HepG2 (cell line): ENCODE measurements around the gene SPINK5. TPM values are rescaled to one million over a fixed set of nuclear protein-coding genes. Genes with fewer than 3 reads are reported as not detected.

Source experiments
- ATAC-seq: fragments of 200-7000 bp; cut with Tn5 transposase; 3 replicates; pipeline ENCODE4 v1.9.1; 2020; ENCODE audit warnings: mild to moderate bottlenecking, moderate library complexity
- BruUV-seq: library from RNA; stranded (reverse); fragments of 400-500 nt; replicated peaks from 2 replicates; lab custom pipeline; 2021; lab: Mats Ljungman, UMichigan
- CTCF ChIA-PET: fragments of 300-600 bp; formaldehyde crosslinking; extraction: SDS; loops from one replicate; lab custom pipeline; 2021; ENCODE audit warnings: low total read pairs, inconsistent platforms, low intra/inter-chr PET ratio; lab: Yijun Ruan, JAX
- POLR2A ChIA-PET: fragments of 350-600 bp; sonication (Branson Sonifier 250); formaldehyde crosslinking; loops from one replicate; lab custom pipeline; 2020; ENCODE audit warnings: antibody characterized with exemption, inconsistent platforms; lab: Yijun Ruan, JAX
- DNase-seq: peaks from one replicate; pipeline ENCODE4 v3.0.0-alpha.2; 2015; ENCODE audit warnings: low spot score
- FAIRE-seq: peaks from 3 replicates; lab custom pipeline; 2011; peaks lifted over from hg19 to GRCh38; lab: Jason Lieb, UNC
- H2AFZ ChIP-seq: one replicate; pipeline ENCODE4 v1.6.1; 2011; ENCODE audit warnings: low read length, inconsistent platforms
- H3K27ac ChIP-seq: fragments of 300-600 bp; 3 replicates; pipeline ENCODE4 v1.8.0; 2011; ENCODE audit warnings: mixed run types, mild to moderate bottlenecking, mixed read lengths, low read length, inconsistent platforms; ENCODE audit not compliant: insufficient read depth; ENCODE audit errors: extremely low read length
- H3K27me3 ChIP-seq, 2 experiments: fragments of 200-600 bp in 1 of 2; 2 replicates in 1 of 2; 3 replicates in 1 of 2; pipeline versions ENCODE4 v1.6.0 to v1.8.0; 2011; ENCODE audit warnings: low read length in 2 of 2, mild to moderate bottlenecking in 2 of 2, moderate library complexity in 2 of 2, inconsistent platforms in 1 of 2; ENCODE audit not compliant: insufficient read depth in 2 of 2, control insufficient read depth in 1 of 2
- H3K36me3 ChIP-seq, 2 experiments: fragments of 200-600 bp in 1 of 2; replicated peaks in 1 of 2; 2 replicates in 1 of 2; 3 replicates in 1 of 2; pipeline versions ENCODE4 v1.5.1 to v1.8.0; 2011; ENCODE audit warnings: low read length in 2 of 2, inconsistent platforms in 1 of 2; ENCODE audit not compliant: insufficient read depth in 2 of 2, control insufficient read depth in 1 of 2
- H3K4me1 ChIP-seq: 2 replicates; pipeline ENCODE4 v1.5.1; 2012; ENCODE audit warnings: low read length, inconsistent platforms; ENCODE audit not compliant: insufficient read depth
- H3K4me2 ChIP-seq: 2 replicates; pipeline ENCODE4 v1.6.0; 2011; ENCODE audit warnings: low read depth, low read length, inconsistent platforms
- H3K4me3 ChIP-seq, 3 experiments: fragments of 200-600 bp in 1 of 3; sonication (generic), shearing (Covaris generic) in 1 of 3; replicated peaks in 1 of 3; 2 replicates each; pipeline ENCODE4 v1.5.1; 2011 to 2016; ENCODE audit warnings: low read length in 3 of 3, inconsistent platforms in 2 of 3, low read depth in 2 of 3, mild to moderate bottlenecking in 2 of 3, control low read depth in 1 of 3, mixed read lengths in 1 of 3; ENCODE audit not compliant: insufficient read depth in 1 of 3
- H3K79me2 ChIP-seq: one replicate; pipeline ENCODE4 v1.6.1; 2011; ENCODE audit warnings: low read length, inconsistent platforms; ENCODE audit not compliant: insufficient read depth
- H3K9ac ChIP-seq: 2 replicates; pipeline ENCODE4 v1.6.0; 2011; ENCODE audit warnings: mild to moderate bottlenecking, low read depth, low read length, inconsistent platforms; ENCODE audit not compliant: insufficient read depth
- H3K9me3 ChIP-seq: 2 replicates; pipeline ENCODE4 v1.5.1; 2012; ENCODE audit warnings: mild to moderate bottlenecking, low read length
- H4K20me1 ChIP-seq: 2 replicates; pipeline ENCODE4 v1.6.0; 2011; ENCODE audit warnings: inconsistent platforms, mild to moderate bottlenecking, low read length, moderate library complexity; ENCODE audit not compliant: insufficient read depth
- KDM5A ChIP-seq: fragments of 200-600 bp; sonication (generic); IDR thresholded peaks from 2 replicates; pipeline ENCODE4 v1.7.0; 2018; ENCODE audit warnings: antibody characterized with exemption, mild to moderate bottlenecking, low read length, borderline replicate concordance
- PAF1 ChIP-seq: IDR thresholded peaks from 2 replicates; pipeline ENCODE4 v1.6.1; 2016; ENCODE audit warnings: missing genetic modification reagents, missing compliant biosample characterization
- SAP130 ChIP-seq: IDR thresholded peaks from 2 replicates; pipeline ENCODE4 v1.6.1; 2016; ENCODE audit warnings: low read depth
- SNRNP70 ChIP-seq: fragments of 200-400 bp; formaldehyde crosslinking; IDR thresholded peaks from 2 replicates; pipeline ENCODE4 v1.6.1; 2017; ENCODE audit warnings: mild to moderate bottlenecking, low read depth, low read length, moderate library complexity
- ZKSCAN5 ChIP-seq: sonication (generic); formaldehyde crosslinking; IDR thresholded peaks from 2 replicates; pipeline ENCODE4 v1.5.1; 2020; ENCODE audit warnings: mild to moderate bottlenecking, missing genetic modification reagents
- ZNF280B ChIP-seq: sonication (generic); formaldehyde crosslinking; IDR thresholded peaks from 2 replicates; pipeline ENCODE4 v1.5.0; 2020; ENCODE audit warnings: missing genetic modification reagents, mild to moderate bottlenecking, borderline replicate concordance
- ZNF552 ChIP-seq: sonication (generic); formaldehyde crosslinking; IDR thresholded peaks from 2 replicates; pipeline ENCODE4 v1.9.0; 2022; ENCODE audit warnings: missing genetic modification reagents, mild to moderate bottlenecking, borderline replicate concordance
- ZNF746 ChIP-seq: sonication (generic); formaldehyde crosslinking; IDR thresholded peaks from 2 replicates; pipeline ENCODE4 v1.8.0; 2022; ENCODE audit warnings: mild to moderate bottlenecking, missing genetic modification reagents
- ZNF800 ChIP-seq: sonication (generic); formaldehyde crosslinking; IDR thresholded peaks from 2 replicates; pipeline ENCODE4 v1.4.0; 2020; ENCODE audit warnings: missing genetic modification reagents
- ZSCAN31 ChIP-seq: sonication (generic); formaldehyde crosslinking; IDR thresholded peaks from 2 replicates; pipeline ENCODE4 v1.5.0; 2020; ENCODE audit warnings: low read depth, mild to moderate bottlenecking, missing genetic modification reagents
- WGBS: methylation state at CpG from one replicate; pipeline ENCODE4 v1.1.6; 2017; ENCODE audit warnings: low lambda C conversion rate; 5-methylcytosine and 5-hydroxymethylcytosine counted together
- in situ Hi-C: cut with HindIII; loops from 2 replicates; pipeline ENCODE4 v1.10.0; 2017; ENCODE audit warnings: low pct_unique_long_range_greater_than_20kb; ENCODE audit not compliant: extremely low pct_ligation_motif_present
- intact Hi-C: fragments of 100-400 bp; cut with micrococcal nuclease; formaldehyde crosslinking; loops from one replicate; pipeline ENCODE4 v1.10.0; 2022; ENCODE audit not compliant: unreplicated experiment
- polyA plus RNA-seq, 8 experiments: library from polyadenylated mRNA; depleted of rRNA in 3 of 8; stranded (reverse) in 7 of 8; unstranded in 1 of 8; fragments of >200 nt; fragmentation: Illumina TruSeq in 4 of 8; extraction: Trizol in 4 of 8; gene quantifications; 2 replicates each; pipeline versions ENCODE4 v1.2.1 to v1.2.3, GENCODE V29; 2011 to 2016; ENCODE audit warnings: low read depth in 4 of 8, missing spikeins in 1 of 8, mixed read lengths in 1 of 8; ENCODE audit not compliant: insufficient read depth in 1 of 8
- total RNA-seq, 5 experiments: library from RNA; depleted of rRNA; stranded (reverse); fragments of >200 nt; fragmentation: Illumina TruSeq; extraction: Trizol; gene quantifications; 2 replicates each; pipeline ENCODE4 v1.2.3, GENCODE V29; 2016; ENCODE audit warnings: low read depth in 1 of 5
- TF ChIP-seq, protein P1 (sequence below): sonication (generic); formaldehyde crosslinking; IDR thresholded peaks from 2 replicates; pipeline ENCODE4 v1.4.0; 2020; ENCODE audit warnings: mild to moderate bottlenecking, missing genetic modification reagents
- TF ChIP-seq, protein P2 (sequence below): sonication (generic); formaldehyde crosslinking; IDR thresholded peaks from 2 replicates; pipeline ENCODE4 v1.8.1; 2023; ENCODE audit warnings: mild to moderate bottlenecking, missing genetic modification reagents, borderline replicate concordance
- TF ChIP-seq, protein P3 (sequence below): sonication (generic); formaldehyde crosslinking; IDR thresholded peaks from 2 replicates; pipeline ENCODE4 v1.4.0; 2020; ENCODE audit warnings: missing genetic modification reagents, borderline replicate concordance
- TF ChIP-seq, protein P4 (sequence below): sonication (generic); formaldehyde crosslinking; IDR thresholded peaks from 2 replicates; pipeline ENCODE4 v1.5.1; 2020; ENCODE audit warnings: missing genetic modification reagents, mild to moderate bottlenecking, borderline replicate concordance

The SPINK5 gene
- total and polyA plus RNA-seq, 2 of the 13 experiments (the other 11 are each of a cell fraction or from before 2014, with no cell fraction given) = 0.03 TPM; not detected in 1

- ChIA-PET POLR2A (no interaction called here), CTCF (no interaction called here)
- Histone ChIP-seq H3K36me3 (no peaks in the 10 kb centered on the region), H3K27me3 (no peaks in the 10 kb centered on the region), H3K9me3 (no peaks in the 10 kb centered on the region), H3K27ac (no peak overlapping the region), H3K4me1 (no peaks in the 10 kb centered on the region), H2AFZ (no peak overlapping the region), H3K9ac (no peak overlapping the region), H4K20me1 (no peaks in the 10 kb centered on the region), H3K4me2 (no peak overlapping the region), H3K4me3 (no peak overlapping the region), H3K79me2 (no peaks in the 10 kb centered on the region)
- intact Hi-C loops = no loop called here
- ATAC-seq (peak; percentile 81), DNase-seq (no peak), FAIRE-seq (no peak)
- WGBS = no CpG with 5 or more reads among the region's 1 CpG
- no TSS peak for BruUV-seq
- in situ Hi-C loops = no loop called here
- no peak for TF ChIP-seq ZNF552 (CRISPR knock-in tag)
- TF ChIP-seq SAP130 (CRISPR knock-in tag) = no peak
- no peak for TF ChIP-seq ZNF280B
- TF ChIP-seq KDM5A = no peak
- no peak for TF ChIP-seq ZSCAN31
- TF ChIP-seq, protein P1, sequence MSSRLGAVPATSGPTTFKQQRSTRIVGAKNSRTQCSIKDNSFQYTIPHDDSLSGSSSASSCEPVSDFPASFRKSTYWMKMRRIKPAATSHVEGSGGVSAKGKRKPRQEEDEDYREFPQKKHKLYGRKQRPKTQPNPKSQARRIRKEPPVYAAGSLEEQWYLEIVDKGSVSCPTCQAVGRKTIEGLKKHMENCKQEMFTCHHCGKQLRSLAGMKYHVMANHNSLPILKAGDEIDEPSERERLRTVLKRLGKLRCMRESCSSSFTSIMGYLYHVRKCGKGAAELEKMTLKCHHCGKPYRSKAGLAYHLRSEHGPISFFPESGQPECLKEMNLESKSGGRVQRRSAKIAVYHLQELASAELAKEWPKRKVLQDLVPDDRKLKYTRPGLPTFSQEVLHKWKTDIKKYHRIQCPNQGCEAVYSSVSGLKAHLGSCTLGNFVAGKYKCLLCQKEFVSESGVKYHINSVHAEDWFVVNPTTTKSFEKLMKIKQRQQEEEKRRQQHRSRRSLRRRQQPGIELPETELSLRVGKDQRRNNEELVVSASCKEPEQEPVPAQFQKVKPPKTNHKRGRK = no peak
- TF ChIP-seq PAF1 (CRISPR knock-in tag) = no peak
- TF ChIP-seq ZNF800 (CRISPR knock-in tag) = no peak
- TF ChIP-seq, protein P2, sequence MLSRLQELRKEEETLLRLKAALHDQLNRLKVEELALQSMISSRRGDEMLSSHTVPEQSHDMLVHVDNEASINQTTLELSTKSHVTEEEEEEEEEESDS (CRISPR knock-in tag) = no peak
- TF ChIP-seq, protein P3, sequence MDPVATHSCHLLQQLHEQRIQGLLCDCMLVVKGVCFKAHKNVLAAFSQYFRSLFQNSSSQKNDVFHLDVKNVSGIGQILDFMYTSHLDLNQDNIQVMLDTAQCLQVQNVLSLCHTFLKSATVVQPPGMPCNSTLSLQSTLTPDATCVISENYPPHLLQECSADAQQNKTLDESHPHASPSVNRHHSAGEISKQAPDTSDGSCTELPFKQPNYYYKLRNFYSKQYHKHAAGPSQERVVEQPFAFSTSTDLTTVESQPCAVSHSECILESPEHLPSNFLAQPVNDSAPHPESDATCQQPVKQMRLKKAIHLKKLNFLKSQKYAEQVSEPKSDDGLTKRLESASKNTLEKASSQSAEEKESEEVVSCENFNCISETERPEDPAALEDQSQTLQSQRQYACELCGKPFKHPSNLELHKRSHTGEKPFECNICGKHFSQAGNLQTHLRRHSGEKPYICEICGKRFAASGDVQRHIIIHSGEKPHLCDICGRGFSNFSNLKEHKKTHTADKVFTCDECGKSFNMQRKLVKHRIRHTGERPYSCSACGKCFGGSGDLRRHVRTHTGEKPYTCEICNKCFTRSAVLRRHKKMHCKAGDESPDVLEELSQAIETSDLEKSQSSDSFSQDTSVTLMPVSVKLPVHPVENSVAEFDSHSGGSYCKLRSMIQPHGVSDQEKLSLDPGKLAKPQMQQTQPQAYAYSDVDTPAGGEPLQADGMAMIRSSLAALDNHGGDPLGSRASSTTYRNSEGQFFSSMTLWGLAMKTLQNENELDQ = no peak
- no peak for TF ChIP-seq ZNF746 (CRISPR knock-in tag)
- TF ChIP-seq, protein P4, sequence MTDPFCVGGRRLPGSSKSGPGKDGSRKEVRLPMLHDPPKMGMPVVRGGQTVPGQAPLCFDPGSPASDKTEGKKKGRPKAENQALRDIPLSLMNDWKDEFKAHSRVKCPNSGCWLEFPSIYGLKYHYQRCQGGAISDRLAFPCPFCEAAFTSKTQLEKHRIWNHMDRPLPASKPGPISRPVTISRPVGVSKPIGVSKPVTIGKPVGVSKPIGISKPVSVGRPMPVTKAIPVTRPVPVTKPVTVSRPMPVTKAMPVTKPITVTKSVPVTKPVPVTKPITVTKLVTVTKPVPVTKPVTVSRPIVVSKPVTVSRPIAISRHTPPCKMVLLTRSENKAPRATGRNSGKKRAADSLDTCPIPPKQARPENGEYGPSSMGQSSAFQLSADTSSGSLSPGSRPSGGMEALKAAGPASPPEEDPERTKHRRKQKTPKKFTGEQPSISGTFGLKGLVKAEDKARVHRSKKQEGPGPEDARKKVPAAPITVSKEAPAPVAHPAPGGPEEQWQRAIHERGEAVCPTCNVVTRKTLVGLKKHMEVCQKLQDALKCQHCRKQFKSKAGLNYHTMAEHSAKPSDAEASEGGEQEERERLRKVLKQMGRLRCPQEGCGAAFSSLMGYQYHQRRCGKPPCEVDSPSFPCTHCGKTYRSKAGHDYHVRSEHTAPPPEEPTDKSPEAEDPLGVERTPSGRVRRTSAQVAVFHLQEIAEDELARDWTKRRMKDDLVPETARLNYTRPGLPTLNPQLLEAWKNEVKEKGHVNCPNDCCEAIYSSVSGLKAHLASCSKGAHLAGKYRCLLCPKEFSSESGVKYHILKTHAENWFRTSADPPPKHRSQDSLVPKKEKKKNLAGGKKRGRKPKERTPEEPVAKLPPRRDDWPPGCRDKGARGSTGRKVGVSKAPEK (CRISPR knock-in tag) = no peak
- TF ChIP-seq SNRNP70 = no peak
- no peak for TF ChIP-seq ZKSCAN5 (CRISPR knock-in tag)
These were observed 99.6 kb downstream of the SPINK5 start for GRCh38 chr5:148163345-148163744.
